Measurements from ENCODE around the gene CCL14.
A peak's percentile ranks its signal among the peaks of the same experiment; 100 is the strongest.

GRCh38 chr17:36002631-36003030 is 16.1 kb upstream of the CCL14 start:
- TF ChIP-seq, protein P1, sequence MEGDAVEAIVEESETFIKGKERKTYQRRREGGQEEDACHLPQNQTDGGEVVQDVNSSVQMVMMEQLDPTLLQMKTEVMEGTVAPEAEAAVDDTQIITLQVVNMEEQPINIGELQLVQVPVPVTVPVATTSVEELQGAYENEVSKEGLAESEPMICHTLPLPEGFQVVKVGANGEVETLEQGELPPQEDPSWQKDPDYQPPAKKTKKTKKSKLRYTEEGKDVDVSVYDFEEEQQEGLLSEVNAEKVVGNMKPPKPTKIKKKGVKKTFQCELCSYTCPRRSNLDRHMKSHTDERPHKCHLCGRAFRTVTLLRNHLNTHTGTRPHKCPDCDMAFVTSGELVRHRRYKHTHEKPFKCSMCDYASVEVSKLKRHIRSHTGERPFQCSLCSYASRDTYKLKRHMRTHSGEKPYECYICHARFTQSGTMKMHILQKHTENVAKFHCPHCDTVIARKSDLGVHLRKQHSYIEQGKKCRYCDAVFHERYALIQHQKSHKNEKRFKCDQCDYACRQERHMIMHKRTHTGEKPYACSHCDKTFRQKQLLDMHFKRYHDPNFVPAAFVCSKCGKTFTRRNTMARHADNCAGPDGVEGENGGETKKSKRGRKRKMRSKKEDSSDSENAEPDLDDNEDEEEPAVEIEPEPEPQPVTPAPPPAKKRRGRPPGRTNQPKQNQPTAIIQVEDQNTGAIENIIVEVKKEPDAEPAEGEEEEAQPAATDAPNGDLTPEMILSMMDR (IDR thresholded peaks at IDR 0.05; ENCODE audit: low read depth, low read length), result 0 out of 2 replicates have a peak, but pooled peaks have one; percentile 11
- no peak for TF ChIP-seq EZH2phosphoT487 (IDR thresholded peaks at IDR 0.05; ENCODE audit: low read depth)

Data from OCI-LY3 (cell line).